ENCODE results near the gene LRGUK. TPM values are rescaled to one million over a fixed set of nuclear protein-coding genes. Genes with fewer than 3 reads are reported as not detected.

The LRGUK gene
- total RNA-seq, 2 donors from 2014 or later: 0.78 to 0.99 TPM

DNA sequence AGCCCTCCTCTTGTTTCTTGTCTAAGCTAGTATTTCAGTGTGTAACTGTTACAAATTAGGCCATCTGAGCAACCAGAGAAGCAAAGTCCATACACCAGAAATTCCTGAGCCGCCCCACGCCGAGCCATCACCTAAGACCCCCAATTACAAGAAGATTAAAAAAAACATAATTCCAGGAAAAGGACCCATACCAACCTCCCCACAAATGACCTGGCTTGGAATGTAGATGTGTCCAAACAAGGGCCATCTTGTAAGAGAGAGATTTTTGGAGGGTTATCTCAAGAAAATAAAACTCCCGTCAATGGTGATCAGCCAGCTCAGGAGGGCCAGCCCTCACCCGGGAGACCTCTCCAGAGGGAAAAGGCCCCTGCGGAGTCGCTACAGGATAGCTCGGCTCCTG lies 83.1 kb downstream of the LRGUK start:
- Histone ChIP-seq H3K9me3 (no peaks in the 10 kb centered on the region), H3K4me3 (no peak overlapping the region), H3K27me3 (no peaks in the 10 kb centered on the region), H3K27ac (no peak overlapping the region), H3K4me1 (no peaks in the 10 kb centered on the region), H3K36me3 (replicated peaks in 1 of 2; ENCODE audit: insufficient read depth in 1 of 2, low read depth in 2 of 2) (no peaks in the 10 kb centered on the region)
- 89 to 99% methylated on average over 6 to 8 of the region's 8 CpGs for WGBS, 2 donors
- TF ChIP-seq CTCF (IDR thresholded peaks at IDR 0.05): no peak
- no peak for TF ChIP-seq POLR2A (IDR thresholded peaks at IDR 0.05)
- ATAC-seq (no peak), DNase-seq (no peak)
- intact Hi-C loops (cut with DNase I): no loop called here

- TF ChIP-seq POLR2A (IDR thresholded peaks at IDR 0.05): no peak
- TF ChIP-seq CTCF (IDR thresholded peaks at IDR 0.05): no peak
- intact Hi-C loops (cut with DNase I): no loop called here
- no peak overlapping the region for H3K4me3 ChIP-seq
- H3K27me3 ChIP-seq: no peaks in the 10 kb centered on the region
- no peak for ATAC-seq
- H3K36me3 ChIP-seq (replicated peaks in 1 of 2; ENCODE audit: insufficient read depth in 1 of 2, low read depth in 2 of 2): no peaks in the 10 kb centered on the region
- H3K4me1 ChIP-seq: no peaks in the 10 kb centered on the region
- no peak overlapping the region for H3K27ac ChIP-seq
- 90 to 91% methylated on average over 7 of the region's 7 CpGs for WGBS, 2 donors
- no peaks in the 10 kb centered on the region for H3K9me3 ChIP-seq
- DNase-seq: no peak
These were observed 84.0 kb downstream of the LRGUK start for GRCh38 chr7:134210976-134211663.

DNA sequence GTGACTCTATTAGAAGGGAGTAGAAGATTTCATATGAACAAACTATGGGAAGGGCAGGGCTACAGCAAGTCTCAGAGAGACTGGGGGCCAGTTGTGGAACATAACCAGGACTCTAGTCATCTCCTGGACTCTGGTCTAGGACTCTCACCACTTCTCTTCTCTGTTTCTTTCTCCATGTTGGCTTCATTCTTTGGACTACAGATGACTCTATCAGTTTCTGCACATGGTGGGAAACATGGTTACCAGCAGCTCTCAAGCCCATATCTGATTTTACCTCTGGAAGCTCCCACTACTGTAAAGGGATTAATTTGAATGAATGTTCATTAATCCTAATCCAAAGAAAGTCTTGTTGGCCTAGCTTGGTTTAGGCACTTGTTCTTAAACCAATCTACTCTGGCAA lies 84.7 kb downstream of the LRGUK start:
- Histone ChIP-seq H3K4me1 (no peaks in the 10 kb centered on the region), H3K27me3 (no peaks in the 10 kb centered on the region), H3K36me3 (replicated peaks in 1 of 2; ENCODE audit: insufficient read depth in 1 of 2, low read depth in 2 of 2) (no peaks in the 10 kb centered on the region), H3K27ac (no peak overlapping the region), H3K4me3 (no peak overlapping the region), H3K9me3 (no peaks in the 10 kb centered on the region)
- DNase-seq: no peak
- ATAC-seq: no peak
- intact Hi-C loops (cut with DNase I): no loop called here
- TF ChIP-seq CTCF (IDR thresholded peaks at IDR 0.05) (no peak), POLR2A (IDR thresholded peaks at IDR 0.05) (no peak)

DNA sequence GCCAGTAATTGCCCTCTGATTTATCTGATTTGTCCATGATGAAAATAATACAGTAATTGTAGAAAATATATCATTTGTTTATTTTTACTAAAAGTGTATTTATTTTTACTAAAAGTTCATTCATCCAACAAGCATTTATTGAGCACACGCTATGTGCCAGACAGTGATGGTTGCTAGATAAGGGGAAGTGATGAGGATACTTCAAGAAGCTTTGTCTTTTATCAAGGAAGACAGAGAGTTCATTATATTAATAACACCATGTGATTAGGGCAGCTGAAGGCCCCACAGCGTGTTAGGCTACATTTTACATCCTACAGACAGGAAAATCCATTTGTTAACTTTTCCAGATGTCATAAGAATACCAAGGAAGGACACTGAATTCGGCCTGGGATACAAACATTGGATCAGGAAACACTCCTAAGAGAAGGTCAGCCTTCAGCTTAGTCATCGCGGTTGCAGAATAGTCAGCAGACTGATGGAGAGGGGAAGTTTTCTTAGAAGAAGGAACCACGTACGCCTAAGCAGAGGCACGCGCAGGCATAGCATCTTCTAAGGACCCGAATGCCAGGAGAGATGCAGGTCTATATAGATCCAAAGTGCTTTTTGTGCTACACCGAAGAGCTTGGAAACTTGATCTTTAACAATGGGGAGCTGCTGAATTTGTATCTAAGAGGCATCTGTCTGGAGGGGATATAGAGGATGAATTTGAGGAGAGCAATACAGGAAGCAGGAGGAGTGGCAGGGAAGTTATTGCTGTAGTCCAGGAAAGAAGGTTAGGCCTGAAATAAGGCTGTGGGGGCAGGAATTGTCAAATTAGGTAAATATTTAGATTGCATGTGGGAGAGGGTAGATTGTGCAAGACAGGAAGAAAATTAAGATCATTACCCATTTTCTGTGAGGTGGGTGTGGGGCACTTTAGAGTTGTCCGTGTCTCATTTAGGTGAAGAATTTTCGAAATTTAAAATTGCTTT lies 85.7 kb downstream of the LRGUK start:
- H3K4me3 ChIP-seq: no peak overlapping the region
- H3K4me1 ChIP-seq: no peaks in the 10 kb centered on the region
- intact Hi-C loops (cut with DNase I): no loop called here
- no peaks in the 10 kb centered on the region for H3K27me3 ChIP-seq
- no peak for ATAC-seq
- DNase-seq: peak in 1 of 4 donors; percentile 36
- TF ChIP-seq CTCF (IDR thresholded peaks at IDR 0.05): no peak
- no peak for TF ChIP-seq POLR2A (IDR thresholded peaks at IDR 0.05)
- 78 to 80% methylated on average over 13 of the region's 13 CpGs for WGBS, 2 donors
- no peaks in the 10 kb centered on the region for H3K9me3 ChIP-seq
- H3K27ac ChIP-seq: peak overlapping the region in 1 of 4 donors; percentile 37
- no peaks in the 10 kb centered on the region for H3K36me3 ChIP-seq (replicated peaks in 1 of 2; ENCODE audit: insufficient read depth in 1 of 2, low read depth in 2 of 2)
